ENCODE data around the gene GAS2L2. TPM values are rescaled to one million over a fixed set of nuclear protein-coding genes. Genes with fewer than 3 reads are reported as not detected.
A peak's percentile ranks its signal among the peaks of the same experiment; 100 is the strongest.

GAS2L2 gene
- not detected for polyA plus RNA-seq (2012; ENCODE audit: low read depth, missing spikeins)

GRCh38 chr17:35752945-35753764, at the start of gene GAS2L2:
GAS2L2 (minus strand) TSS chr17:35753239; CDS start chr17:35752850, 389 bp downstream.
- FAIRE-seq = no peak

GRCh38 chr17:35801583-35802224, 48.7 kb upstream of the GAS2L2 start:
- TF ChIP-seq TAF1 (IDR thresholded peaks at IDR 0.05; ENCODE audit: low read depth, low read length) = no peak
- no peak for TF ChIP-seq POU2F2 (IDR thresholded peaks at IDR 0.05; ENCODE audit: low read depth, low read length)
- no peak for TF ChIP-seq POLR2AphosphoS5 (IDR thresholded peaks at IDR 0.05; ENCODE audit: low read depth, low read length)
- no peak for TF ChIP-seq SPI1 (IDR thresholded peaks at IDR 0.05; ENCODE audit: low read depth, low read length)
- TF ChIP-seq POLR2A (IDR thresholded peaks at IDR 0.05; ENCODE audit: low read depth, low read length) = no peak
- no peak for TF ChIP-seq PAX5 (IDR thresholded peaks at IDR 0.05; ENCODE audit: insufficient read depth, low read length, severe bottlenecking)
- no peak for FAIRE-seq
- DNase-seq (ENCODE audit: insufficient read length, low spot score) = no peak

More at GRCh38 chr17:35752945-35753764, at the start of gene GAS2L2:
- TF ChIP-seq POLR2A (IDR thresholded peaks at IDR 0.05; ENCODE audit: low read depth, low read length) = no peak
- no peak for TF ChIP-seq POLR2AphosphoS5 (IDR thresholded peaks at IDR 0.05; ENCODE audit: low read depth, low read length)
- no peak for TF ChIP-seq SPI1 (IDR thresholded peaks at IDR 0.05; ENCODE audit: low read depth, low read length)
- no peak for TF ChIP-seq PAX5 (IDR thresholded peaks at IDR 0.05; ENCODE audit: insufficient read depth, low read length, severe bottlenecking)
- no peak for TF ChIP-seq POU2F2 (IDR thresholded peaks at IDR 0.05; ENCODE audit: low read depth, low read length)
- TF ChIP-seq TAF1 (IDR thresholded peaks at IDR 0.05; ENCODE audit: low read depth, low read length) = no peak
- DNase-seq (ENCODE audit: insufficient read length, low spot score) = no peak

GRCh38 chr17:35799942-35800341, 46.9 kb upstream of the GAS2L2 start:
- no peak for FAIRE-seq
- TF ChIP-seq POLR2AphosphoS5 (IDR thresholded peaks at IDR 0.05; ENCODE audit: low read depth, low read length) (no peak), PAX5 (IDR thresholded peaks at IDR 0.05; ENCODE audit: insufficient read depth, low read length, severe bottlenecking) (no peak), POU2F2 (IDR thresholded peaks at IDR 0.05; ENCODE audit: low read depth, low read length) (no peak), SPI1 (IDR thresholded peaks at IDR 0.05; ENCODE audit: low read depth, low read length) (no peak), TAF1 (IDR thresholded peaks at IDR 0.05; ENCODE audit: low read depth, low read length) (no peak), POLR2A (IDR thresholded peaks at IDR 0.05; ENCODE audit: low read depth, low read length) (no peak)
- no peak for DNase-seq (ENCODE audit: insufficient read length, low spot score)

GRCh38 chr17:35797918-35798317, 44.9 kb upstream of the GAS2L2 start:
- no peak for FAIRE-seq
- TF ChIP-seq TAF1 (IDR thresholded peaks at IDR 0.05; ENCODE audit: low read depth, low read length) (no peak), PAX5 (IDR thresholded peaks at IDR 0.05; ENCODE audit: insufficient read depth, low read length, severe bottlenecking) (no peak), POU2F2 (IDR thresholded peaks at IDR 0.05; ENCODE audit: low read depth, low read length) (no peak), SPI1 (IDR thresholded peaks at IDR 0.05; ENCODE audit: low read depth, low read length) (no peak), POLR2A (IDR thresholded peaks at IDR 0.05; ENCODE audit: low read depth, low read length) (no peak), POLR2AphosphoS5 (IDR thresholded peaks at IDR 0.05; ENCODE audit: low read depth, low read length) (no peak)
- no peak for DNase-seq (ENCODE audit: insufficient read length, low spot score)

GRCh38 chr17:35797370-35797769, 44.3 kb upstream of the GAS2L2 start:
- no peak for TF ChIP-seq POLR2A (IDR thresholded peaks at IDR 0.05; ENCODE audit: low read depth, low read length)
- TF ChIP-seq POU2F2 (IDR thresholded peaks at IDR 0.05; ENCODE audit: low read depth, low read length) = no peak
- no peak for TF ChIP-seq SPI1 (IDR thresholded peaks at IDR 0.05; ENCODE audit: low read depth, low read length)
- TF ChIP-seq TAF1 (IDR thresholded peaks at IDR 0.05; ENCODE audit: low read depth, low read length) = no peak
- TF ChIP-seq PAX5 (IDR thresholded peaks at IDR 0.05; ENCODE audit: insufficient read depth, low read length, severe bottlenecking) = no peak
- no peak for TF ChIP-seq POLR2AphosphoS5 (IDR thresholded peaks at IDR 0.05; ENCODE audit: low read depth, low read length)
- FAIRE-seq (no peak), DNase-seq (ENCODE audit: insufficient read length, low spot score) (no peak)

GRCh38 chr17:35796942-35797341, 43.9 kb upstream of the GAS2L2 start:
- FAIRE-seq (no peak), DNase-seq (ENCODE audit: insufficient read length, low spot score) (no peak)
- no peak for TF ChIP-seq POU2F2 (IDR thresholded peaks at IDR 0.05; ENCODE audit: low read depth, low read length)
- TF ChIP-seq PAX5 (IDR thresholded peaks at IDR 0.05; ENCODE audit: insufficient read depth, low read length, severe bottlenecking) = no peak
- TF ChIP-seq POLR2AphosphoS5 (IDR thresholded peaks at IDR 0.05; ENCODE audit: low read depth, low read length) = no peak
- TF ChIP-seq TAF1 (IDR thresholded peaks at IDR 0.05; ENCODE audit: low read depth, low read length) = no peak
- no peak for TF ChIP-seq SPI1 (IDR thresholded peaks at IDR 0.05; ENCODE audit: low read depth, low read length)
- TF ChIP-seq POLR2A (IDR thresholded peaks at IDR 0.05; ENCODE audit: low read depth, low read length) = no peak

GRCh38 chr17:35795871-35796265, 42.8 kb upstream of the GAS2L2 start:
- TF ChIP-seq POLR2AphosphoS5 (IDR thresholded peaks at IDR 0.05; ENCODE audit: low read depth, low read length) = no peak
- no peak for TF ChIP-seq PAX5 (IDR thresholded peaks at IDR 0.05; ENCODE audit: insufficient read depth, low read length, severe bottlenecking)
- TF ChIP-seq SPI1 (IDR thresholded peaks at IDR 0.05; ENCODE audit: low read depth, low read length) = no peak
- no peak for TF ChIP-seq TAF1 (IDR thresholded peaks at IDR 0.05; ENCODE audit: low read depth, low read length)
- no peak for TF ChIP-seq POLR2A (IDR thresholded peaks at IDR 0.05; ENCODE audit: low read depth, low read length)
- TF ChIP-seq POU2F2 (IDR thresholded peaks at IDR 0.05; ENCODE audit: low read depth, low read length) = no peak
- no peak for DNase-seq (ENCODE audit: insufficient read length, low spot score)
- no peak for FAIRE-seq

GRCh38 chr17:35795007-35795870, 42.2 kb upstream of the GAS2L2 start, which contains the start of gene MMP28:
MMP28 (minus strand) TSS chr17:35795641; CDS start chr17:35795377, 264 bp downstream.
- no peak for FAIRE-seq
- DNase-seq (ENCODE audit: insufficient read length, low spot score) = peak; percentile 44
- TF ChIP-seq POLR2A (IDR thresholded peaks at IDR 0.05; ENCODE audit: low read depth, low read length) (no peak), PAX5 (IDR thresholded peaks at IDR 0.05; ENCODE audit: insufficient read depth, low read length, severe bottlenecking) (no peak), POLR2AphosphoS5 (IDR thresholded peaks at IDR 0.05; ENCODE audit: low read depth, low read length) (no peak)
